K562 (cell line): ENCODE results near the gene TMEM248. TPM values are rescaled to one million over a fixed set of nuclear protein-coding genes. Genes with fewer than 3 reads are reported as not detected.

Source experiments
- ATAC-seq: fragments of 200-7000 bp; cut with Tn5 transposase; 3 replicates; pipeline ENCODE4 v1.9.1; 2020; ENCODE audit warnings: moderate library complexity
- BruUV-seq: library from RNA; stranded (reverse); fragments of 400-500 nt; replicated peaks from 2 replicates; lab custom pipeline; 2021; lab: Mats Ljungman, UMichigan
- CTCF ChIA-PET: fragments of 300-600 bp; formaldehyde crosslinking; extraction: SDS; loops from one replicate; lab custom pipeline; 2021; ENCODE audit warnings: low intra/inter-chr PET ratio; lab: Yijun Ruan, JAX
- POLR2A ChIA-PET: fragments of 300-600, 350-650 bp; sonication (Branson Sonifier 250); formaldehyde crosslinking; extraction: SDS; loops from one replicate; lab custom pipeline; 2021; ENCODE audit warnings: antibody characterized with exemption, inconsistent platforms; lab: Yijun Ruan, JAX
- DNase-seq, 4 experiments: peaks; one replicate each; pipeline versions ENCODE4 v3.0.0 to v3.0.0-alpha.2; 2011 to 2018; ENCODE audit warnings: low spot score in 3 of 4, mixed read lengths in 3 of 4; ENCODE audit errors: extremely low read depth in 1 of 4
- FAIRE-seq: peaks from 2 replicates; lab custom pipeline; 2011; peaks lifted over from hg19 to GRCh38; lab: Jason Lieb, UNC
- H2AFZ ChIP-seq: 2 replicates; pipeline ENCODE4 v1.6.0; 2011; ENCODE audit warnings: low read depth, low read length, control low read depth, inconsistent platforms
- H3K27ac ChIP-seq: fragments of 200-600 bp; 3 replicates; pipeline ENCODE4 v1.8.0; 2011; ENCODE audit warnings: low read depth, mild to moderate bottlenecking, control low read depth, inconsistent platforms, low read length, moderate library complexity, mixed read lengths; ENCODE audit errors: extremely low read depth
- H3K27me3 ChIP-seq, 2 experiments: fragments of 300-600 bp in 1 of 2; 2 replicates in 1 of 2; 3 replicates in 1 of 2; pipeline versions ENCODE4 v1.6.0 to v1.8.0; 2011; ENCODE audit warnings: inconsistent platforms in 2 of 2, low read length in 2 of 2, mild to moderate bottlenecking in 1 of 2, mixed read lengths in 1 of 2, moderate library complexity in 1 of 2; ENCODE audit not compliant: control insufficient read depth in 2 of 2, insufficient read depth in 2 of 2
- H3K36me3 ChIP-seq: fragments of 300-600 bp; 3 replicates; pipeline ENCODE4 v1.8.0; 2011; ENCODE audit warnings: mild to moderate bottlenecking, low read length, inconsistent platforms; ENCODE audit not compliant: control insufficient read depth, insufficient read depth
- H3K4me1 ChIP-seq, 2 experiments: fragments of 200-600 bp in 1 of 2; replicated peaks in 1 of 2; 2 replicates in 1 of 2; 3 replicates in 1 of 2; pipeline versions ENCODE4 v1.5.1 to v1.8.0; 2011; ENCODE audit warnings: inconsistent platforms in 2 of 2, low read length in 2 of 2, mild to moderate bottlenecking in 1 of 2, mixed read lengths in 1 of 2, moderate library complexity in 1 of 2; ENCODE audit not compliant: control insufficient read depth in 2 of 2, insufficient read depth in 2 of 2
- H3K4me2 ChIP-seq: 2 replicates; pipeline ENCODE4 v1.6.1; 2011; ENCODE audit warnings: low read length, control low read depth, inconsistent platforms, mixed read lengths; ENCODE audit not compliant: insufficient read depth
- H3K4me3 ChIP-seq: fragments of 200-600 bp; sonication (generic), shearing (Covaris generic); 2 replicates; pipeline ENCODE4 v1.5.1; 2016; ENCODE audit warnings: control low read depth, inconsistent platforms
- H3K79me2 ChIP-seq: fragments of 200-600 bp; 3 replicates; pipeline ENCODE4 v1.8.0; 2011; ENCODE audit warnings: low read length, inconsistent platforms; ENCODE audit not compliant: control insufficient read depth, insufficient read depth
- H3K9ac ChIP-seq, 2 experiments: 2 replicates each; pipeline versions ENCODE4 v1.6.0 to v1.6.1; 2011; ENCODE audit warnings: low read depth in 2 of 2, low read length in 2 of 2, control low read depth in 1 of 2, inconsistent platforms in 1 of 2, mild to moderate bottlenecking in 1 of 2, mixed read lengths in 1 of 2; ENCODE audit not compliant: insufficient read depth in 1 of 2
- H3K9me1 ChIP-seq: one replicate; pipeline ENCODE4 v1.6.0; 2011; ENCODE audit warnings: inconsistent platforms, mild to moderate bottlenecking, low read length, moderate library complexity; ENCODE audit not compliant: control insufficient read depth, insufficient read depth
- H3K9me3 ChIP-seq: replicated peaks from 2 replicates; pipeline ENCODE4 v1.5.1; 2011; ENCODE audit warnings: low read depth, low read length, inconsistent platforms; ENCODE audit not compliant: control insufficient read depth, insufficient read depth
- H4K20me1 ChIP-seq: replicated peaks from 2 replicates; pipeline ENCODE4 v1.6.1; 2011; ENCODE audit warnings: low read length, inconsistent platforms, mixed read lengths; ENCODE audit not compliant: control insufficient read depth, insufficient read depth
- ASH1L ChIP-seq: fragments of 450-650 bp; IDR thresholded peaks from 2 replicates; pipeline ENCODE4 v1.6.1; 2018; ENCODE audit warnings: borderline replicate concordance, mild to moderate bottlenecking, low read depth; ENCODE audit not compliant: partially characterized antibody
- CBX2 ChIP-seq: fragments of 200-600 bp; sonication (generic); IDR thresholded peaks from one replicate; pipeline ENCODE4 v1.6.1; 2012; ENCODE audit warnings: mild to moderate bottlenecking, low read length, inconsistent platforms; ENCODE audit not compliant: insufficient read depth, poor library complexity, severe bottlenecking
- POLR2G ChIP-seq: fragments of 200-400 bp; formaldehyde crosslinking; IDR thresholded peaks from 2 replicates; pipeline ENCODE4 v1.6.1; 2017; ENCODE audit warnings: low read depth, mild to moderate bottlenecking, antibody characterized with exemption, low read length, moderate library complexity
- RBM22 ChIP-seq: fragments of 200-400 bp; formaldehyde crosslinking; IDR thresholded peaks from 2 replicates; pipeline ENCODE4 v1.6.1; 2018; ENCODE audit warnings: low read length, low read depth; ENCODE audit not compliant: poor library complexity, severe bottlenecking
- ZFP36 ChIP-seq: fragments of 150-350 bp; IDR thresholded peaks from 2 replicates; pipeline ENCODE4 v1.6.1; 2018; ENCODE audit warnings: low read length, low read depth; ENCODE audit not compliant: partially characterized antibody
- WGBS: fragments of 100-300 bp; shearing (Covaris generic); methylation state at CpG from one replicate; pipeline ENCODE4 v1.1.6; 2016; ENCODE audit warnings: low coverage, mixed read lengths; ENCODE audit not compliant: insufficient coverage; ENCODE audit errors: missing lambda C conversion rate; 5-methylcytosine and 5-hydroxymethylcytosine counted together
- in situ Hi-C: fragments of 300-500 bp; cut with MboI; formaldehyde crosslinking; loops from 4 replicates; pipeline ENCODE4 v1.15.0; 2018; ENCODE audit warnings: inconsistent platforms, mixed read lengths
- intact Hi-C: fragments of 100-400 bp; cut with micrococcal nuclease; formaldehyde crosslinking; loops from 2 replicates; pipeline ENCODE4 v1.14.2; 2022
- polyA plus RNA-seq, 8 experiments: library from polyadenylated mRNA; depleted of rRNA in 4 of 8; stranded (reverse) in 5 of 8; unstranded in 3 of 8; fragments of >200 nt; fragmentation: Nextera tagmentation in 2 of 8; fragmentation: Illumina TruSeq in 1 of 8; extraction: Ambion mirVana in 2 of 8; extraction: Trizol in 1 of 8; gene quantifications; 2 replicates each; pipeline versions ENCODE4 v1.2.1 to v1.2.3, GENCODE V29; 2011 to 2014; ENCODE audit warnings: inconsistent platforms in 1 of 8, missing spikeins in 1 of 8
- total RNA-seq, 7 experiments: library from RNA; depleted of rRNA in 6 of 7; stranded (reverse); fragments of >200 nt in 6 of 7; fragmentation: Illumina TruSeq in 2 of 7; extraction: Trizol in 2 of 7; gene quantifications; 2 replicates each; pipeline versions ENCODE4 v1.2.1 to v1.2.3, GENCODE V29; 2011 to 2021; ENCODE audit warnings: low replicate concordance in 1 of 7

Gene TMEM248
- total and polyA plus RNA-seq, 9 of the 15 experiments (the other 6 are each of a cell fraction or from before 2014, with no cell fraction given), result 6.3 to 132 (median 64.4) TPM

DNA sequence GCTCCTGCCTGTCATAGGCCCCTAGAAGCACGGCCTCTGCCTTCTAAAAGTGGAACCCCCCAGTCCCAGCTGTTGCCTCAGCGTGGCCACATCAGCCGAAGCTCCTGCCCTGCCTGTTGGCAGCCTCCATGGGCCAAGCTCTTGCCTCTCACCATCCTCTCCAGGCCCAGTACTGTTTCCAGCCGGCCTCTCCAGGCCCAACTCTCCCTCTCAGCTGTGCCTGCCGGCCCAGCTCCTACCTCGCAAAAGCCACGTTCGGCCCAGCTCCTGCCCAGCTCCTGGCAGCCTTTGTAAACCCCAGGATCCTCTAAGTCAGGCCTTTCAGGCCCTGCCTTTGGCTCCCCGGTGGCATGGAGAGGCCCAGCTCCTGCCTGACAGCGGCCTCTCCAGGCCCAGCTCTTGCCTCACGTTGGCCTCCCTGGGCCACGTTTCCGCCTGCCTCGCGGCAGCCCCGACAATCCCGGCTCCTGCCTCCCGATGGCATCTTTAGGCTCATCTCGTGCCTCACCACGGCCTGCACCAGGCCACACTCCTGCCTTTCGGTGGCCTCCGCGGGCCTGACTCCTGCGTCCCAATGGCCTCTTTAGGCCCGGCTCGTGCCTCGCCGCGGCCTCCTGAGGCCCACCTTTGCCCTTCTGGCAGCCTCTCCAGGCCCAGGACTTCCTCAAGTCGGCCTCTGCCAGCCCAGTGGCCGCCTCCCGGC, 17.5 kb upstream of the TMEM248 start:
- Histone ChIP-seq H3K36me3 (peaks cover 32% of the 10 kb centered on the region; the same call in 2 of the 3 replicates), H3K4me2 (no peak overlapping the region), H3K9ac (no peak overlapping the region), H3K27me3 (no peaks in the 10 kb centered on the region)
- BruUV-seq, result no TSS peak
- intact Hi-C loops, result no loop called here
- peak; percentile 57 for TF ChIP-seq ZFP36
- TF ChIP-seq ASH1L, result no peak
- TF ChIP-seq, all 486 proteins: peak for 1
- in situ Hi-C loops, result no loop called here
- H3K27ac ChIP-seq, result no peak overlapping the region
- no peaks in the 10 kb centered on the region for H3K9me1 ChIP-seq
- DNase-seq, result no peak
- no peak for FAIRE-seq
- WGBS, result 87% methylated on average over 32 of the region's 32 CpGs
- POLR2A ChIA-PET, result interaction anchor here (0.6 to 2.4 kb wide), 4 partner anchors 11 to 29 kb away, joined by 3 to 15 read pairs (median 3); no protein-coding TSS in a partner anchor
- no peaks in the 10 kb centered on the region for H4K20me1 ChIP-seq
- CTCF ChIA-PET, result no interaction called here
- no peaks in the 10 kb centered on the region for H3K79me2 ChIP-seq
- ATAC-seq, result no peak
- H3K4me1 ChIP-seq, result peaks cover 8 to 13% of the 10 kb centered on the region in 2 experiments; a peak in 4 of 5 replicates
- H3K4me3 ChIP-seq, result no peak overlapping the region
- no peaks in the 10 kb centered on the region for H3K9me3 ChIP-seq
- H2AFZ ChIP-seq, result no peak overlapping the region

DNA sequence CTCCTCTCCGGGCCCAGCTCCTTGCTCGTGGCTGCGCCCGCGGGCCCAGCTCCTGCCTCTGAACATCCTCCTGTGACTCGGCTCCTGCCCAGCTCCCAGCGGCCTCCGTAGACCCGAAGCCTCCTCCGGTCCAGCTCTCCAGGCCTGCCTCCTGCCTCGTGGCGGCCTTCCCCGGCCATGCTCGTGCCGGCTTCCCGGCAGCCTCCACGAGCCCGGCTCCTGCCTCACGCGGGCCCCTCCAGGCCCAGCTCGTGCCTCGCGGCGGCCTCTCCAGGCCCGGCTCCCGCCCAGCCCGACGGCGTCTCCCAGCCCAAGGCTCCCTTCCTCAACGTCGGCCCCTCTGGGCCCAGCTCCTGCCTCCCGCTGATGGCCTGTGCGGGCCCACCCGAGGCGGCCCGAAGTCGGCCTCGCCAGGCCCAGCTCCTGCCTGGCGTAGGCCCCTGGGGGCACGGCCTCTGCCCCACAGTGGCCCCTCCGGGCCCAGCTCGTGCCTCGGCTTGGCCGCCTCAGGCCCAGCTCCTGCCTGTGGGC, 16.9 kb upstream of the TMEM248 start:
- intact Hi-C loops, result no loop called here
- FAIRE-seq (no peak), DNase-seq (no peak), ATAC-seq (no peak)
- BruUV-seq, result no TSS peak
- H3K9me1 ChIP-seq, result no peaks in the 10 kb centered on the region
- no peak overlapping the region for H3K4me3 ChIP-seq
- H3K9me3 ChIP-seq, result no peaks in the 10 kb centered on the region
- 96% methylated on average over 26 of the region's 44 CpGs for WGBS
- in situ Hi-C loops, result no loop called here
- no peaks in the 10 kb centered on the region for H4K20me1 ChIP-seq
- H3K27ac ChIP-seq, result no peak overlapping the region
- H3K9ac ChIP-seq, result no peak overlapping the region
- H3K27me3 ChIP-seq, result no peaks in the 10 kb centered on the region
- H3K4me1 ChIP-seq, result peaks cover 15 to 20% of the 10 kb centered on the region in 2 experiments; a peak in 4 of 5 replicates
- no peak overlapping the region for H2AFZ ChIP-seq
- POLR2A ChIA-PET, result interaction anchor here (0.6 to 2.4 kb wide), 5 partner anchors 10 to 28 kb away, joined by 3 to 15 read pairs (median 5); no protein-coding TSS in a partner anchor
- no peak overlapping the region for H3K4me2 ChIP-seq
- CTCF ChIA-PET, result no interaction called here
- no peaks in the 10 kb centered on the region for H3K79me2 ChIP-seq
- H3K36me3 ChIP-seq, result peaks cover 25% of the 10 kb centered on the region; the same call in 2 of the 3 replicates
- peak; percentile 28; the same call in 1 of the 2 replicates for TF ChIP-seq POLR2G
- TF ChIP-seq RBM22, result peak; percentile 16
- no peak for TF ChIP-seq CBX2
